GM18505 (cell line): ENCODE data around the gene YIF1B.

Experiments
- ATAC-seq: cut with Tn5 transposase; IDR thresholded peaks from one replicate; pipeline ENCODE4 v1.9.1; 2021; ENCODE audit not compliant: unreplicated experiment
- POLR2A ChIP-seq: IDR thresholded peaks from 4 replicates; pipeline ENCODE4 v1.6.1; 2011; ENCODE audit warnings: borderline replicate concordance; ENCODE audit not compliant: insufficient read depth, insufficient read length; ENCODE audit errors: extremely low read depth

The YIF1B gene

GRCh38 chr19:38321646-38322196, 6.0 kb upstream of the YIF1B start:
- no peak for ATAC-seq
- no peak for TF ChIP-seq POLR2A

GRCh38 chr19:38320969-38321339, 5.2 kb upstream of the YIF1B start:
- ATAC-seq = no peak
- no peak for TF ChIP-seq POLR2A

- no peak for ATAC-seq
- TF ChIP-seq POLR2A = peak; percentile 45
Observed at GRCh38 chr19:38319421-38320258, 3.9 kb upstream of the YIF1B start, which contains the start of gene KCNK6. KCNK6 (plus strand) TSS chr19:38319845; CDS start chr19:38319951, 106 bp downstream.

DNA sequence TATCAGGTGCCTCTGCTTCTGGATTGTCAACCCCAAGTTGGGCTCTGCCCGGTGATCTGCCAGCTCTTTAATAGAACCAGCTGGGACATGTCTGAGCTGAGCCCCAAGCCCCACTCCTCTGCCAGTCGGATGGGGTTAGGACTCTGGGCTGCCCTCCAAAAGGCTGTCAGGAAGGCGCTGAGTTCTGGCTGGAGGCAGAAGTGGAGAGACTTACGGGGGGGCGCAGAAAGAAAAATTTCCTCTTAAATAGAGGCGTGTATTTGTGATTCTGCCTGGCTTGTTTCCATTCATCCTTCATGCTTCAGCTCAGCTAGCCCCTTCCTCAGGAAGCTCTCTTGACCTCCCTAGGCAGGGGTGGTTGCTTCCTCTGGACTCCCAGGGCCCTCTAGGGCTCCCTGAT, 2.9 kb upstream of the YIF1B start:
- no peak for ATAC-seq
- no peak for TF ChIP-seq POLR2A

GRCh38 chr19:38317104-38317612, 1.4 kb upstream of the YIF1B start:
- TF ChIP-seq POLR2A = no peak
- ATAC-seq = no peak

DNA sequence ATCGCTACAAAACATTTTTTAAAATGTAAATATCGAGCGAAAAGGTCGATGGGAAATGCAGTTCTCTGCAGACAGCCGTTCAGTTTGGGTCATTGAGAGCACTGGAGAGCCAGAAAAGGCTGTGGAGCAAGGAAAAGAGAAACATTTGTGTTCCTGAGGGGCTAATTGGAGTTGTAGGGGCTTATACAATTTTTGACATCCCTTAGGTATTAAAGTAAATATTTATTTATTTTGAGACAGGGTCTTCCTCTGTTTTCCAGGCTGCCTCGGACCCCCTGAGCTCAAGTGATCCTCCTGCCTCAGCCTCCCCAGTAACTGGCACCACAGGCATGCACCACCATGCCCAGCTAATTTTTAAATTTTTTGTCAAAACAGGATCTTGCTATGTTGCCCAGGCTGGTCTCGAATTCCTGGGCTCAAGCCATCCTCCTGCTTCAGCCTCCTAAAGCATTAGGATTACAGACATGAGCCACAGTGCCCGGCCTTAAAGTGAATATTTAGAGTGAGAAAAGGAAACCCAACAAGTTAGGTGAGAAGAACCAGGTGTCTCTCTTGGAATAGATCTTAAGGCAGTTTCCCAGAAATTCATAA, 825 bp upstream of the YIF1B start:
- TF ChIP-seq POLR2A = no peak
- peak; percentile 5 for ATAC-seq

DNA sequence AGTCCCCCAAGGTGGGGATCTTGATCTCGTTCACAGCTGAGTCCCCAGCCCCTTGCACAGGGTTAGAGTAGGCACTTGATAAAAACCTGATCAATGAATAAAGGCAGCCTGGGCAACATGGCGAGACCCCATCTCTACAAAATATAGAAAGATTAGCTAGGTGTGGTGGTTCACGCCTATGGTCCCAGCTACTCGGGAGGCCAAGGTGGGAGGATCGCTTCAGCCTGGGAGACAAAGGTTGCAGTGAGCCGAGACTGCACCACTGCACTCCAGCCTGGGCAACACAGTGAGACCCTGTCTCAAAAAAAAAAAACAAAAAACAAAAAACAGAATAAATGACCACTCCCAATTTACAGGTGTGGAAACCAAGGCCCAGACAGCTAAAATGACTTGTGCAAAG, 4.8 kb downstream of the YIF1B start:
- no peak for TF ChIP-seq POLR2A
- no peak for ATAC-seq

DNA sequence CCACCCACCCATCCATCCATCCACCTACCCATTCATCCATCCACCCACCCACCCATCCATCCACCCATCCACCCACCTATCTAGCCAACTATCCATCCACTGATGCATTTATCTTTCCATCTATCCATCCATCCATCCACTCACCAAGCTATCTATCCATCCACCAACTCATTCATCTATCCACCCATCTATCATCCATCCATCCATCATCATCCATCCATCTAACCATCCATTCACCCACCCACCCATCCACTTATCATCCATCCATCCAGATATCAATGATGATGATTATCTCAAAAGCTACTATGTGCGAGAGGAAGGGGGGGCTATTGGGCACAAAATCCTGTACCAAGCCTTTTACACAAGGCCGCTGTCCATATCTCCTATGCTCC, 5.5 kb downstream of the YIF1B start:
- no peak for TF ChIP-seq POLR2A
- ATAC-seq = no peak

DNA sequence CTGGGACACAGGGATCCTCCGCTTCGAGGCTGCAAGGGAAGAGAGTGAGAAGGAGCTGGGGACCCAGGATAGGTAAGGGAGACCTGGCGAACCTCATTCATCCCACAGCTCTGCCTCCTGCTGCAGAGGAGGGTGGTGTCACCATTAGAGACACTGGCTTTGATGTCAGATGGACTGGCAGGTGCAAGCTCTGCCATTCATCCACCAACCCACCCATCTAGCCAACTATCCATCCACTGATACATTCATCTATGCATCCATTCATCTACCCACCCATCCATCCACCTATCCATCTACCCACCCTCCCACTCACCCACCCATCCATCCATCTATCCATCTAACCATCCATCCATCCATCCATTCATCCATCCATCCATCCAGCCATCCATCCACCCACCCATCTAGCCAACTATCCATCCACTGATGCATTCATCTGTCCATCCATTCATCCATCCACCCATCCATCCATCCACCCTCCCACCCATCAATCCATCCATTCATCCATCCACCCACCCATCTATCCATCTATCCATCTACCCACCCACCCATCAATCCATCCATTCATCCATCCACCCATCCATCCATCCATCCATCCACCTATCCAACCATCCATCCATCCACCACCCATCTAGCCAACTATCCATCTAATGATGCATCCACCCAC, 6.0 kb downstream of the YIF1B start:
- no peak for TF ChIP-seq POLR2A
- ATAC-seq = no peak

GRCh38 chr19:38308926-38309614, 6.7 kb downstream of the YIF1B start:
- TF ChIP-seq POLR2A = no peak
- ATAC-seq = no peak

DNA sequence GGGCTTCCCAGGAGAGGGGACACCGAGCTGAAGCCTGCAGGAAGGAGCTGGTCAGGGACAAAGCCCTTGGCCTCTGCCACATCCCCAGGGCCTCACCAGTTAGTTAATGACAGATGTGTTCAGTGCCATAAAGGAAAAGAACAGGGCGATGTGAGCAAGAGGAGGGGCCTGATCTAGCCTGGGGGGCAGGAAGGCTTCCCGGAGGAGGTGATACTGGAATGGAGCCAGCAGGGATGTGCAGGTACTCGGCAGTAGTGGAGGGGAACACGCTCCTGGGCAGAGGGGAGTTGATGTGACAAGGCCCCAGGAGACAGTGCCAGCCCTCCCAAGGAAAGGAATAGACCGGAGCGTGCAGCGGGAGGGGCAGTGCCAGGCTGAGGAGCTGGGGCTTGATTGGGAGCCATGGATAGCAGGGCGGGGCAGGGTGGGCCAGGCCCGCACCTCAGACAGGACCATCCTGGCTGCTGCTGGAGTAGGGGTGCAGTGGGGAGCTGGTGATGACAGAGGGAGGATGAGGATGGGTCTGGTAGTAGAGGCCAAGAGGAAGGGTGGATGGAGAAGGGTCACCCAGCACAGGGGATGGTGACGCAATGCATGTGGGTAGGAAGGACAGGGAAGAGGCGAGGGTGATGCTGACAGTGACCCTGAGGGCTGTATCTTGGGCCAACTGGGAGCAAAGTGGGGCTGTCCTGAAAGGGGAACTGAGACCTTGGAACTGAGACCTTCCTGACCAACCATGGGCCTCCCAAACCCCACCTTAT, 7.6 kb downstream of the YIF1B start:
- no peak for TF ChIP-seq POLR2A
- ATAC-seq = no peak

GRCh38 chr19:38307597-38307996, 8.2 kb downstream of the YIF1B start:
- TF ChIP-seq POLR2A = no peak

More at GRCh38 chr19:38307597-38307996, 8.2 kb downstream of the YIF1B start:
- no peak for ATAC-seq
